Activated CD8-positive, alpha-beta memory T cell treated with anti-CD3 and anti-CD28 coated beads, Interleukin-2, amount 50 U/mL, for 1 hour (primary cell): ENCODE results near the gene TEX261.
A peak's percentile ranks its signal among the peaks of the same experiment; 100 is the strongest.
"Not testable (repeated sequence)": the region's sequence is repeated elsewhere in the genome, so short reads cannot be mapped to it uniquely, and the experiment has no call there.

Source experiments
- DNase-seq: peaks from one replicate; pipeline ENCODE4 v3.0.0-alpha.2; 2020; ENCODE audit errors: extremely low read depth

Gene TEX261

DNA sequence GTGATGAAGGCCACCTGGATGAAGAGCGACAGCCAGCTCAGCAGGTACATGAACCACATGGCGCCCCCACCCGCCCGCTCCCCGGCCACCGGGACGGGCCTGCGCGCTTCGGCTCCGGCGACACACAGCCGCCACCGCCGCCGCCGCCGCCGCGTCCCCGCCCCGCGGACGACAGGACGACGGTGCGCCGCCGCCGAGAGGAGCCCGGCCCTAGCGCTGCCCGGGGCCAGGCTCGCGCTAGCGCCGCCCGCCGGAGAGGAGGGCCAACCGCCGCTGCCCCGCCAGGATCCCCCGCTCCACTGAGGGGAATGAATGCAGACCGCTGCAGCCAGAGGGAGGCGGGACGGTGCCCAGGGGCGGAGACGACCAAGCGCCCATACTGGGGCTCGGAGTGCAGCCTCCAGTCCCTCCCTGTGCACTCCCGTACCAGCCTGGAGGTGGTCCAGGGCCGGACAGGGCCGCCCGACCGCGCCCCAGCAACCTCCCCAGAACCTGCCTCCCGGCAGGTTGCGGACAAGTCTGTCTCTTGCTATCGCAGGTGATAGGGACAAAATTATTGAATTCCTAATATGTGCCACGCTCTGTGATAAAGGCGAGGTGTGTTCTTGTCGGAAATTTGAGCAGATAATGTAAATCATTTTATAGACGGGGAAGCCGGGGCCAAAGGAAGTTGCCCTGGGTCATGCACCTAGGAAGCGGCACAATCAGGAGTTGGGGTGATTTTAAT is at the start of gene TEX261:
TSS of gene TEX261 (minus strand) at position 175 of the 727 bp plus-strand sequence. CDS start at position 59, 116 bp downstream.
- peak; percentile 43 for DNase-seq

DNA sequence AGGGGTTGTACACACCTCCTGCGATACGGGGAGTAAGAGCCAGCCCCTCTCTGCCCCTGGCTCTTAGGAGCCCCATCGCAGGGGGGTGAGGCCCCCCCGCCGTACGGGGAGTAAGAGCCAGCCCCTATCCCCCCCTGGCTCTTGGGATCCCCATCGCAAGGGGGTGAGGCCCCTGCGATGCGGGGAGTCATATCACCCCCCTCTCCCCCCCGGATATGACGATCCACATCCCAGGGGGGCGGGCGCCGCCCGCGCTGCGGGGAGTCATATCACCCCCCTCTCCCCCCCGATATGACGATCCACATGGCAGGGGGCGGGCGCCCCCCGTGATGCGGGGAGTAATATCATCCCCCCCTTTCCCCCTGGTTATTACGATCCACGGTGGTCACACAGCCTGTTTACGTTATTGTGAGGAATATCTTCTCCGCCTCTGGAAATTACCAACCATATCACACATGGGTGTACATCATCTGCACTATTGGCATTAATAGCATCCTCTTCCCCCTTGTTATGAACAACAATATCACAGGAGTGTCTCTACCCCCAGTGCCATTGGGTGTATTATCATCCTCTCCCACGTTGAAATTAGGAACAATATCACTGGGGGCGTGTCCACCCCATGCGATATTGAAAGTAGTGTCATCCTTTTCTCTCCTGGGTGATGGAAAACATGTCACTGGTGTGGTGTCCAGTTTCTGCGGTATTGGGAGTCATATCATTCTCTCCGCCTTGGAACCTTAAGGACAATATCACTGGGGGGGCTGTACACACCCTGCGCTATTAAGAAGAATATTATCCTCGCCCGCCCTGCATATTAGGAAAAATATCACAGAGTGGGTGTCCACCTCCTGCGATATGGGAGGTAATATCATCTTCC is 49.1 kb upstream of the TEX261 start:
- DNase-seq, result no peak

DNA sequence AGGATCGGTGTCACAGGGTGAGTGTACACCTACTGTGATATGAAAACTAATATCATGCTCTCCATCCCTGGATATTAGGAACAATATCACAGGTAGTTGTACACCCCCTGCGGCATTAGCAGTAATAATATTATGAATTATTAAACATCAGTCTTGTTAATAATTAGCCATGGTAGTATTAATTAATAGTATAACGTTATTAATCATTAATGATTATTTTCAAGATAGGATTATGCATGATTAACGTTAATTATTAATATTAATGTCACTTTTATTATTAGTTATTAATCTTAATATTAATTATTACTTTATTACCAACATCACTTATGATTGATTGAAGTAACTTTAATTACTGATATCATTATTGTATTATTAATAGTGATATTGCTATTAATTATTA is 47.6 kb upstream of the TEX261 start:
- DNase-seq, result no peak

- DNase-seq, result not testable (repeated sequence)
These were observed 41.6 kb upstream of the TEX261 start for GRCh38 chr2:71036296-71036695.

- DNase-seq, result not testable (repeated sequence)
These were observed 29.0 kb upstream of the TEX261 start for GRCh38 chr2:71023553-71024243.

DNA sequence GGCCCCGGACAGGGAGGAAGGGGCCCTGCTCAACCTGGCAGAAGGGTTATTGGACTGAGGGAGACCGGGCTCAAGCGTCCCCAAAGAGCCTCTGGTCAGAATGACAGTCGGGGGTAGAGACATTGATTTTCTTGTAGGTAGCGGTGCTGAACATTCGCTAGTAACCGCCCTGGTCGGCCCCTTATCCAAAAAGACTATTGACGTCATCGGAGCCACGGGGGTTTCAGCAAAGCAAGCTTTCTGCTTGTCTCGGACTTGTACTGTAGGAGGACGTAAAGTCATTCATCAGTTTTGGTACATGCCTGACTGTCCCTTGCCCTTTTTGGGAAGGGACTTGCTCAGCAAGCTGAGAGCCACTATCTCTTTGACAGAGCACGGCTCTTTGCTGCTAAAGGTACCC is 26.7 kb upstream of the TEX261 start:
- DNase-seq, result not testable (repeated sequence)

DNA sequence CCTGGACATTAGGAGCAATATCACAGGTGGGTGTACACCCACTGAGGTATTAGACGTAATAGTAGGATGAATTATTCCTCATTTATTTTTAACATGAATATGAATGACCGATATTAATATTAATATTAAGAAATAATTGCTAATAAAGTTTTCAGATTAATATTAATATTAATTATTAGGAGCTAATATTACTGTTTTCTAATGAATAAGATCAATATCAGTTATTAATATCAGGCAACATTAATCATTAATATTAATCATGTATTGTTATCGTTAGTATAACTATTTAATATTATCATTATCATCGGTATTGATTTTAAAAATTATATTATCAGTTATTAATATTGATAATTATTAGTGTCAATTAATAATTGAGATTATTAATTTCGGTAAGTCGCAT is 25.3 kb upstream of the TEX261 start:
- DNase-seq, result not testable (repeated sequence)

- no peak for DNase-seq
These were observed 24.0 kb upstream of the TEX261 start for GRCh38 chr2:71018625-71019024.

- not testable (repeated sequence) for DNase-seq
These were observed 17.1 kb upstream of the TEX261 start for GRCh38 chr2:71011786-71012185.

GRCh38 chr2:71008342-71008741 is 13.7 kb upstream of the TEX261 start:
- DNase-seq, result no peak

GRCh38 chr2:71006955-71007799 is 12.5 kb upstream of the TEX261 start:
- no peak for DNase-seq

DNA sequence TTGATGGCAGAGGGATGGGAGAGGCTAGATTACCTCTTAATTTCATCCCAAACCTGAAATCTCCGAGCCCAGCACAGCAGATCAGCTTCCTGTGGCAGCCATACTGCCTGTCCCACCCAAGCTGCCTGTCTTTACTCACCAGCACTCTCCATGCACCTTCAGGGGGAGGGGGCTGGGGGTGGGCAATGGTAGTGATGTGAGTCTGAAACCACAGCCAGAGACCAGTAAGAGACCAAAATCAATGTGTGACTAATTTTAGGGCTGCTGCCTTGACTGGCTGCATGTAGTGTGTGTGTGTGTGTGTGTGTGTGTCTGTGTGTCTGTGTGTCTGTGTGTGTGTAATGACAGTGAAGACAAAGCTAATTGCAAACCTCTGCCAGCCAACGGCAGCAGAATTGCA is 11.7 kb upstream of the TEX261 start:
- no peak for DNase-seq

DNA sequence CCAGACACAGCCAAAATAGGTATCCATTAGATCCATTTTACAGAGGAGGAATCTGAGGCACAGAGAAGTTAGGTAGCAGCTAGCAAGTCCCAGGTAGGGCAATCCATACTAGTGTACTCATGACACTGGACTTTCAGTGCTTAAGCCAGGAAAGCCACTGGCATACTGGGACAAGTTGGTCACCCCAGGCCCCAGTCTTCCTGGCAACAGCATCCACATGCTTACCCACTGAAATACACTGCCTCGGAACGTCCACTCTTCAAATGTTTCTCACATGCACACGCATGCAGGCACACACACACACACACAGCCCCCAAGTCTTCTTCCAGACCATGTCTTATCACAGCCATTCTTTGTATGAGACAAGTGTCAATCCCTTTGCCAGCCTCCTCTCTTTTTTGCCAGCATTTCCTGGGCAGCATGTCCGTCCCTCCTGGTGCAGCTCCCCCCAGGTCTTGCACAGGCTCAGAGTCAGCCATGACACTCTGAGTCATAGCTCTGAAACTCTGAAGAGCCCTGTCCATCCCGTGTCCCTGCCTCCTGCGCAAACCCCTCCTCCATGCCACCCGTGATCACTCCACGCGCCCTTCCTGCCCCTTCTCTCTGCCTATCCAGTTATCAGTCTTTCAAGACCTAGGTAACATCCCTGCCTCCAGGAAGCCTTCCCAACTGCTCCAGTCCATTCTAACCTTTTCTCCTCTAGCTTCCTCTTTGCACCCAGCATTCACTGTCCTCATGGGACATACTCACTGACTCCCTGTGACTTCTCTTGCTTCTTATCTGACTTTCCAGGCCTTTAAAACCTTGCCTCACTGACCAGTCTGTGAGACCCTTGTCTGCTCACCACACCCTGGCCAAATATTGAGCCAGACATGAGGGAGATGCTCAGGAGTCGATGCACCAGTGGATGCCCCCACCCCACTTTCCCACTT is 10.9 kb upstream of the TEX261 start:
- DNase-seq, result no peak

DNA sequence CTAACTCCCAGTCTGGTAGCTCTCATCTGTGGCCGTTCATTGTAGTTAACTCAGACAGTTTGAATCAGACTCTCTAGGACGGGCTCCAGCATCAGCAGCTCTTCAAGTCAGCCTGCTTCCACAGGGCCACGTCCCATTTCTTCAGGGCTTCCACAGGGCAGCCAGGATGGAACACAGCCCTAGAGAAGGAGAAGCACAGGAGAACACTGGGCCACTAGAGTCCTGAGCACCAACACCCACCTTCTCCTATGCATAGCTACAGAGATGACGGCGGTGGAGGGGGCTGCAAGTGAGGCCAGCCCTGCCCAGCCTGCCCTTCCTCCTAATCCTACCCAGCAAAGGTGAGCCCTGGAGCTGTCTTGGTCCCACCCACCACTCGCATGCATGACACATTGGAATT is 10.2 kb upstream of the TEX261 start:
- DNase-seq, result no peak

GRCh38 chr2:71003966-71004755 is 9.5 kb upstream of the TEX261 start:
- no peak for DNase-seq

DNA sequence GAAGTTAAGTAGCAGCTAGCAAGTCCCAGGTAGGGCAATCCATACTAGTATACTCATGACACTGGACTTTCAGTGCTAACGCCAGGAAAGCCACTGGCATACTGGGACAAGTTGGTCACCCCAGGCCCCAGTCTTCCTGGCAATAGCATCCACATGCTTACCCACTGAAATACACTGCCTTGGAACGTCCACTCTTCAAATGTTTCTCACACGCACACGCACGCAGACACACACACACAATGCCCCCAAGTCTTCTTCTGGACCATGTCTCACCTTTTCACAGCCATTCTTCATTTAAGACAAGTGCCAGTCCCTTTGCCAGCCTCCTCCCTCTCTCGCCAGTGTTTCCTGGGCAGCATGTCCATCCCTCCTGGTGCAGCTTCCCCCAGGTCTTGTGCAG is 8.7 kb upstream of the TEX261 start:
- DNase-seq, result no peak

DNA sequence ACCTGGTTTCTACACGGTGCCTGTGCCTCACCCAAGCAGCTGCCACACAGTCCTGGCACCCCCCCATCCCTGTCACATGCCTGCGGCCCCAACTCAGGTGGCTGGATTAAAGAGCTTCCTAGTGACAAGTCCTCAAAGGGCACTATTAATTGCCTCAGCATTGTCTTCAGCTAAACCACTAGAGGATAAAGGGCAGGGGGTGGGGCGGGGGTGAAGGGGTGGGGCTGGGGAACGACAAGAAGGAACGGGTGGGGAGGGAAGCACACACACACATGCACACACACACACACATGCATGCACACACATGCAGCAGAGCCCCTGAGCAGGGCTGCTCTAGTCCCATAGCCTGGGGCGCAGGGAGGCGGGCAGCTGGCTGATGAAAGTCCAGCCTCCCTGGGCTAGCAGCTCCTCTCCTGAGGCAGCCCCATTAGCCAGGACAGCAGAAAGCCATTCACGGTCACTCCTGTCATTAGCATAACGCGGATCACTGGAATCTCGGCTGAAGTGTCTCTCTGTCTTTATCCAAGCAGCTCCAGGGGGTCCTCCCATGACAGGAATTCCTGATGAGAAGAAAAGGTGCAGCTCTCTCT is 7.4 kb upstream of the TEX261 start:
- DNase-seq, result no peak

GRCh38 chr2:71001592-71001927 is 6.9 kb upstream of the TEX261 start:
- DNase-seq, result no peak
